GM23248 (cell line): ENCODE data around the gene PTPRR. TPM values are rescaled to one million over a fixed set of nuclear protein-coding genes. Genes with fewer than 3 reads are reported as not detected.

ENCODE experiments used
- DNase-seq: peaks from one replicate; pipeline ENCODE4 v3.0.0-alpha.2; 2015
- H2AFZ ChIP-seq: fragments of 200-600 bp; sonication (generic); 2 replicates; pipeline ENCODE4 v1.6.1; 2016; ENCODE audit warnings: antibody characterized with exemption
- H3F3A ChIP-seq: fragments of 200-600 bp; sonication (generic); 2 replicates; pipeline ENCODE4 v1.6.1; 2016; ENCODE audit warnings: mild to moderate bottlenecking, antibody characterized with exemption, mixed run types; ENCODE audit not compliant: insufficient read depth
- H3K27ac ChIP-seq: fragments of 200-600 bp; sonication (generic); 2 replicates; pipeline ENCODE4 v1.5.1; 2016; ENCODE audit warnings: mild to moderate bottlenecking
- H3K27me3 ChIP-seq: fragments of 200-600 bp; sonication (generic); replicated peaks from 2 replicates; pipeline ENCODE4 v1.6.1; 2016; ENCODE audit warnings: mild to moderate bottlenecking; ENCODE audit not compliant: insufficient read depth
- H3K36me3 ChIP-seq: fragments of 200-600 bp; sonication (generic); 2 replicates; pipeline ENCODE4 v1.6.1; 2016; ENCODE audit warnings: low read depth, mild to moderate bottlenecking
- H3K4me1 ChIP-seq: fragments of 200-600 bp; sonication (generic); 2 replicates; pipeline ENCODE4 v1.6.1; 2016; ENCODE audit warnings: mild to moderate bottlenecking; ENCODE audit not compliant: insufficient read depth
- H3K4me2 ChIP-seq: fragments of 200-600 bp; sonication (generic); one replicate; pipeline ENCODE4 v1.6.1; 2016; ENCODE audit warnings: mild to moderate bottlenecking; ENCODE audit not compliant: unreplicated experiment
- H3K4me3 ChIP-seq: fragments of 200-600 bp; sonication (generic); 2 replicates; pipeline ENCODE4 v1.5.1; 2016; ENCODE audit warnings: mild to moderate bottlenecking
- H3K79me2 ChIP-seq: fragments of 200-600 bp; sonication (generic); 2 replicates; pipeline ENCODE4 v1.6.1; 2016; ENCODE audit warnings: mild to moderate bottlenecking; ENCODE audit not compliant: insufficient read depth
- H3K9ac ChIP-seq: fragments of 200-600 bp; sonication (generic); 2 replicates; pipeline ENCODE4 v1.6.1; 2016; ENCODE audit warnings: mild to moderate bottlenecking
- H3K9me2 ChIP-seq: fragments of 200-600 bp; sonication (generic); 2 replicates; pipeline ENCODE4 v1.6.1; 2016; ENCODE audit warnings: mixed run types, mild to moderate bottlenecking, moderate library complexity; ENCODE audit not compliant: insufficient read depth
- H3K9me3 ChIP-seq: fragments of 200-600 bp; sonication (generic); one replicate; pipeline ENCODE4 v1.6.1; 2017; ENCODE audit warnings: low read depth
- H4K20me1 ChIP-seq: fragments of 200-600 bp; sonication (generic); 2 replicates; pipeline ENCODE4 v1.6.0; 2016; ENCODE audit not compliant: insufficient read depth
- EZH2 ChIP-seq: fragments of 200-600 bp; sonication (generic); IDR thresholded peaks from 2 replicates; pipeline ENCODE4 v1.6.1; 2018; ENCODE audit warnings: antibody characterized with exemption, mild to moderate bottlenecking; ENCODE audit not compliant: insufficient read depth, poor library complexity, severe bottlenecking
- EZH2phosphoT487 ChIP-seq: fragments of 200-600 bp; sonication (generic); IDR thresholded peaks from 2 replicates; pipeline ENCODE4 v1.6.1; 2018; ENCODE audit warnings: antibody characterized with exemption, moderate library complexity, mild to moderate bottlenecking, low read depth; ENCODE audit not compliant: insufficient read depth
- WGBS, 2 experiments: methylation state at CpG; one replicate each; pipeline ENCODE4 v1.1.6; 2015 to 2017; ENCODE audit warnings: low lambda C conversion rate in 2 of 2, low coverage in 1 of 2; ENCODE audit errors: missing lambda C conversion rate in 2 of 2; 5-methylcytosine and 5-hydroxymethylcytosine counted together
- in situ Hi-C: fragments of 300-500 bp; cut with MboI; formaldehyde crosslinking; loops from 2 replicates; pipeline ENCODE4 v1.15.0; 2020
- polyA plus RNA-seq: library from polyadenylated mRNA; unstranded; fragments of >200 nt; fragmentation: Nextera tagmentation; extraction: Ambion mirVana; gene quantifications from 2 replicates; pipeline ENCODE4 v1.2.1, GENCODE V29; 2016
- small RNA-seq: library from RNA; depleted of rRNA; stranded (forward); fragments of <200 nt; gene quantifications from one replicate; pipeline ENCODE3, GENCODE V24; 2014; ENCODE audit warnings: low read depth, low replicate concordance
- total RNA-seq: library from RNA; depleted of rRNA; stranded (reverse); fragments of >200 nt; shearing (Covaris generic); gene quantifications from 2 replicates; pipeline ENCODE4 v1.2.3, GENCODE V29; 2014; rRNA removed

Gene PTPRR
- total and polyA plus RNA-seq, 2 experiments from 2014 or later = 1.1 to 1.2 TPM

DNA sequence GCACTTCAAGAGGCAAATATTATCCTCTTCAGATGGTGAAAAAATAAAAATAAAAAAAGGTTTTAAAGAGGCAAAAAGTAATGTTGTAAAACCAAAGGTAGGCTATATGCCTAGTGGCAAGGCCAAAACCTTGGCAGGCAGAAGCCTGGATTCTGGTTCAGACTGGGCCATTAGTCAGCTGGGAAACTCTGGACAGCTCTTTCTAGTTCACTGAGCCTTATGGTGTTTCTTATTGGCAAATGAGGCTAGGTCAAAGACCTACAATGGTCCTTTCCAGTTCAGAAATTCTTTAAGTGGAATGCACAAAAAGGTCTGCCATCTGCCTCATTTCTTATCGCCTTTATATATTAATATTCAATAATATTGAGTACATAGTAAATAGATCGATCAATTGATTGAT lies 327.9 kb downstream of the PTPRR start:
- no peak overlapping the region for H2AFZ ChIP-seq
- in situ Hi-C loops = no loop called here
- no peak overlapping the region for H3K27ac ChIP-seq
- DNase-seq = no peak
- H3K4me3 ChIP-seq = no peak overlapping the region
- H3F3A ChIP-seq = no peaks in the 10 kb centered on the region
- H3K4me1 ChIP-seq = no peaks in the 10 kb centered on the region
- H4K20me1 ChIP-seq = no peaks in the 10 kb centered on the region
- no peaks in the 10 kb centered on the region for H3K9me3 ChIP-seq
- H3K4me2 ChIP-seq = no peak overlapping the region
- no peak overlapping the region for H3K9ac ChIP-seq
- 96% methylated on average over 2 of the region's 2 CpGs for WGBS, 2 experiments
- no peaks in the 10 kb centered on the region for H3K9me2 ChIP-seq
- no peaks in the 10 kb centered on the region for H3K36me3 ChIP-seq
- TF ChIP-seq EZH2phosphoT487 (no peak), EZH2 (no peak)
- no peaks in the 10 kb centered on the region for H3K79me2 ChIP-seq
- no peaks in the 10 kb centered on the region for H3K27me3 ChIP-seq

DNA sequence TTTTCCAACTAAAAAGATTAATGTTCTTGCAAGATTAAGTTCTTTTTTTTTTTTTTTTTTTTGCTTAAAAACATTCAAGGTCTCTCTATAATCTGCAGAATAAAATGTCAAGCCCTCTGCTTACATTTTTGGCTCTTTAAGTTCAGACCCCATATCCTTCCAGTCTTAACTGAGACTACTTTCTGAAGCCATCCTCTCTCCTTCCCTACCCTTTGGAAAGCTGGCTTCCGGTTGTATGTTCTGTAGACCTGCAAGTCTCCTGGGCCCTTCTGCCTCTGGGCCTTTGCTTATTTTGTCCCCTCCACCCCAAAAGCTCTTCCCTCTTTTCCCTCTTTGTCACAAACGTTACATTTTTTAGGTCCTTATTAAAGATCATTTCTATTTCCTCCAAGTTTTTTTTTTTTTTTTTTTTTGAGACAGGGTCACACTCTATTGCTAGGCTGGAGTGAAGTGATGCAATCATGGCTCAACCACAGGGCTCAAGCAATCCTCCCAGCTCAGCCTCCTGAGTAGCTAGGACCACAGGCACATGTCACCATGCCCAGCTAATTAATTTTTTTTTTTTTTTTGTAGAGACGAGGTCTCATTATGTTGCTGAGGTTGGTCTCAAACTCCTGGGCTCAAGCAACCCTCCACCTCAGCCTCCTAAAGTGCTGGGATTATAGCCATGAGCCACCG lies 329.9 kb downstream of the PTPRR start:
- WGBS, 2 experiments = 83 to 89% methylated on average over 4 of the region's 4 CpGs
- TF ChIP-seq EZH2phosphoT487 = no peak
- TF ChIP-seq EZH2 = no peak
- no peaks in the 10 kb centered on the region for H3K9me2 ChIP-seq
- in situ Hi-C loops = no loop called here
- H3K36me3 ChIP-seq = no peaks in the 10 kb centered on the region
- H3K27me3 ChIP-seq = no peaks in the 10 kb centered on the region
- no peaks in the 10 kb centered on the region for H4K20me1 ChIP-seq
- H3K4me1 ChIP-seq = no peaks in the 10 kb centered on the region
- H3K4me3 ChIP-seq = no peak overlapping the region
- H3F3A ChIP-seq = no peaks in the 10 kb centered on the region
- no peaks in the 10 kb centered on the region for H3K79me2 ChIP-seq
- H3K4me2 ChIP-seq = no peak overlapping the region
- DNase-seq = no peak
- H3K27ac ChIP-seq = no peak overlapping the region
- H2AFZ ChIP-seq = peak overlapping the region; percentile 1; the same call in 1 of the 2 replicates
- no peaks in the 10 kb centered on the region for H3K9me3 ChIP-seq
- no peak overlapping the region for H3K9ac ChIP-seq

DNA sequence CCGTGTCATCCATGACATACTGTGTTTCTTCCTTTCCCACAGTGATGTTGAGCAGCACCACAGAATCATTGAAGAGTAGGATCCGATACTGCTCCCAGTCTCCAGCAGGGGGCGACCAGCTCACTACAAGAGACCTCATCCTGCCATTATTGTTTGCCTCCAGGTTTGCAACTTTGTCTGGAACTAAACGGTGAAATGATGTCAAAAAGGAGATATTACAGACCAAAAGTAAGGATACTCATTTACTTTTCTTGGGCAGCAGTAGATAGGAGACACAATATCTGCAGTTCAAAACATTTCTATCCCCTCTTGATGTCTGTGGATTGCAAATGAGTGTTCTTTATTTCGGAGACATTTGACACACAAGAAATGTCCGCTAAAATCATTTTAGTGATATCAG lies 330.5 kb downstream of the PTPRR start:
- H4K20me1 ChIP-seq = no peaks in the 10 kb centered on the region
- in situ Hi-C loops = no loop called here
- no peaks in the 10 kb centered on the region for H3K9me2 ChIP-seq
- no peak overlapping the region for H3K9ac ChIP-seq
- no peaks in the 10 kb centered on the region for H3K9me3 ChIP-seq
- no peaks in the 10 kb centered on the region for H3K27me3 ChIP-seq
- TF ChIP-seq EZH2phosphoT487 (no peak), EZH2 (no peak)
- H3K36me3 ChIP-seq = no peaks in the 10 kb centered on the region
- H2AFZ ChIP-seq = peak overlapping the region; percentile 1; the same call in 1 of the 2 replicates
- H3K4me2 ChIP-seq = no peak overlapping the region
- no peaks in the 10 kb centered on the region for H3F3A ChIP-seq
- DNase-seq = peak; percentile 90
- 33 to 34% methylated on average over 6 of the region's 6 CpGs for WGBS, 2 experiments
- no peak overlapping the region for H3K4me3 ChIP-seq
- no peaks in the 10 kb centered on the region for H3K79me2 ChIP-seq
- no peak overlapping the region for H3K27ac ChIP-seq
- H3K4me1 ChIP-seq = no peaks in the 10 kb centered on the region

Small RNAs within 50 kb of the gene (small RNA-seq; reads per million reads assigned to genes)
- gene RF00019 = not detected

Other genes starting within 250 kb of the PTPRR start
- gene TSPAN8, start 237.3 kb upstream of the PTPRR start, total RNA-seq = not detected in 2 replicates
- not detected in 2 replicates for gene TSPAN8, start 237.3 kb upstream of the PTPRR start, polyA plus RNA-seq